HCT116 (cell line): ENCODE measurements around the gene CNTNAP3B. TPM values are rescaled to one million over a fixed set of nuclear protein-coding genes. Genes with fewer than 3 reads are reported as not detected.
"Not testable (repeated sequence)": the region's sequence is repeated elsewhere in the genome, so short reads cannot be mapped to it uniquely, and the experiment has no call there.

Experiments
- ATAC-seq: fragments of 200-7000 bp; cut with Tn5 transposase; 2 replicates; pipeline ENCODE4 v1.9.1; 2020; ENCODE audit warnings: mild to moderate bottlenecking, moderate library complexity
- BruUV-seq: library from RNA; stranded (reverse); fragments of 400-500 nt; replicated peaks from 2 replicates; lab custom pipeline; 2021; lab: Mats Ljungman, UMichigan
- CTCF ChIA-PET: fragments of 300-600 bp; sonication (Branson Sonifier 250); formaldehyde crosslinking; loops from one replicate; lab custom pipeline; 2021; ENCODE audit warnings: antibody characterized with exemption; lab: Charles Lee
- POLR2A ChIA-PET: fragments of 300-600, 350-600 bp; sonication (Branson Sonifier 250); formaldehyde crosslinking; loops from one replicate; lab custom pipeline; 2021; ENCODE audit warnings: antibody characterized with exemption; lab: Charles Lee
- RAD21 ChIA-PET, 2 experiments: fragments of 300-600 bp; sonication (Branson Sonifier 250); formaldehyde crosslinking; loops; one replicate each; lab custom pipeline; 2023; ENCODE audit warnings: low total read pairs in 2 of 2; ENCODE audit not compliant: uncharacterized antibody in 2 of 2, unreplicated experiment in 2 of 2, low non-redundant PET in 1 of 2; lab: Charles Lee
- DNase-seq: peaks from one replicate; pipeline ENCODE4 v3.0.0-alpha.2; 2010; ENCODE audit warnings: low read depth, low spot score
- H2AFZ ChIP-seq: fragments of 200-600 bp; shearing (Covaris generic), sonication (generic); 2 replicates; pipeline ENCODE4 v1.6.1; 2017; ENCODE audit warnings: low read depth, mixed run types, mixed read lengths, antibody characterized with exemption, low read length; ENCODE audit not compliant: poor library complexity, severe bottlenecking
- H3K27ac ChIP-seq: 2 replicates; pipeline ENCODE4 v1.5.1; 2012; ENCODE audit warnings: low read depth, low read length
- H3K27me3 ChIP-seq: fragments of 200-600 bp; sonication (generic); 2 replicates; pipeline ENCODE4 v1.6.1; 2016; ENCODE audit warnings: mixed run types, low read length, mixed read lengths; ENCODE audit not compliant: insufficient read depth
- H3K36me3 ChIP-seq, 2 experiments: fragments of 200-500 bp in 1 of 2; fragments of 200-600 bp in 1 of 2; sonication (Bioruptor generic) in 1 of 2; sonication (generic) in 1 of 2; 2 replicates each; pipeline versions ENCODE4 v1.5.1 to v1.6.1; 2014 to 2016; ENCODE audit warnings: low read length in 2 of 2, inconsistent platforms in 1 of 2, mixed read lengths in 1 of 2, mixed run types in 1 of 2; ENCODE audit not compliant: insufficient read depth in 2 of 2, control insufficient read depth in 1 of 2
- H3K4me1 ChIP-seq, 2 experiments: fragments of 200-600 bp in 1 of 2; sonication (generic) in 1 of 2; 2 replicates each; pipeline versions ENCODE4 v1.5.1 to v1.6.1; 2012 to 2017; ENCODE audit warnings: low read length in 2 of 2, inconsistent platforms in 1 of 2, mild to moderate bottlenecking in 1 of 2, mixed read lengths in 1 of 2, mixed run types in 1 of 2, moderate library complexity in 1 of 2; ENCODE audit not compliant: insufficient read depth in 2 of 2, control insufficient read depth in 1 of 2
- H3K4me2 ChIP-seq: fragments of 200-600 bp; sonication (generic); 2 replicates; pipeline ENCODE4 v1.6.1; 2017; ENCODE audit warnings: mixed run types, low read length, mixed read lengths
- H3K4me3 ChIP-seq, 2 experiments: fragments of 200-600 bp in 1 of 2; sonication (generic) in 1 of 2; replicated peaks in 1 of 2; 2 replicates each; pipeline ENCODE4 v1.5.1; 2011 to 2016; ENCODE audit warnings: low read length in 2 of 2, control low read depth in 1 of 2, low read depth in 1 of 2, mild to moderate bottlenecking in 1 of 2, mixed read lengths in 1 of 2, mixed run types in 1 of 2
- H3K79me2 ChIP-seq: fragments of 200-600 bp; sonication (generic); 2 replicates; pipeline ENCODE4 v1.6.1; 2017; ENCODE audit warnings: mild to moderate bottlenecking, mixed run types, low read length, moderate library complexity, mixed read lengths; ENCODE audit not compliant: insufficient read depth
- H3K9ac ChIP-seq: fragments of 200-600 bp; sonication (generic); 2 replicates; pipeline ENCODE4 v1.6.1; 2016; ENCODE audit warnings: low read length, mixed read lengths
- H3K9me2 ChIP-seq: fragments of 200-600 bp; sonication (generic), shearing (Covaris generic); 2 replicates; pipeline ENCODE4 v1.6.1; 2017; ENCODE audit warnings: mixed run types, mild to moderate bottlenecking, moderate library complexity; ENCODE audit not compliant: insufficient read depth
- H3K9me3 ChIP-seq, 2 experiments: fragments of 200-500 bp in 1 of 2; fragments of 200-600 bp in 1 of 2; sonication (Bioruptor generic) in 1 of 2; sonication (generic) in 1 of 2; 2 replicates each; pipeline ENCODE4 v1.6.1; 2014 to 2017; ENCODE audit warnings: low read length in 2 of 2, mixed read lengths in 2 of 2, inconsistent platforms in 1 of 2, low read depth in 1 of 2, mild to moderate bottlenecking in 1 of 2, mixed run types in 1 of 2, moderate library complexity in 1 of 2; ENCODE audit not compliant: control insufficient read depth in 1 of 2, insufficient read depth in 1 of 2
- H4K20me1 ChIP-seq: fragments of 200-600 bp; sonication (generic), shearing (Covaris generic); 2 replicates; pipeline ENCODE4 v1.6.1; 2017; ENCODE audit warnings: mixed run types, mild to moderate bottlenecking, moderate library complexity; ENCODE audit not compliant: insufficient read depth
- CBX3 ChIP-seq: IDR thresholded peaks from 2 replicates; pipeline ENCODE4 v1.6.1; 2012; ENCODE audit warnings: low read depth
- RAD21 ChIP-seq: IDR thresholded peaks from 2 replicates; pipeline ENCODE4 v1.6.1; 2012; ENCODE audit warnings: low read depth, mild to moderate bottlenecking
- SP1 ChIP-seq: IDR thresholded peaks from 2 replicates; pipeline ENCODE4 v1.6.1; 2012; ENCODE audit warnings: low read depth
- SRF ChIP-seq: IDR thresholded peaks from 2 replicates; pipeline ENCODE4 v1.6.1; 2012; ENCODE audit warnings: low read depth
- intact Hi-C: fragments of 100-400 bp; cut with micrococcal nuclease; formaldehyde crosslinking; loops from 2 replicates; pipeline ENCODE4 v1.10.0; 2022
- total RNA-seq: library from RNA; stranded (reverse); gene quantifications from one replicate; pipeline ENCODE4 v1.2.1, GENCODE V29; 2021; ENCODE audit not compliant: unreplicated experiment
- TF ChIP-seq, protein P1 (sequence below), 3 experiments: fragments of 200-600 bp in 1 of 3; sonication (generic) in 1 of 3; IDR thresholded peaks in 2 of 3; conservative IDR thresholded peaks in 1 of 3; 2 replicates each; pipeline ENCODE4 v1.5.1; 2012 to 2017; ENCODE audit warnings: low read depth in 2 of 3, low read length in 2 of 3, antibody characterized with exemption in 1 of 3, borderline replicate concordance in 1 of 3, control low read depth in 1 of 3, mild to moderate bottlenecking in 1 of 3, mixed read lengths in 1 of 3, mixed run types in 1 of 3, moderate library complexity in 1 of 3; ENCODE audit not compliant: insufficient read depth in 1 of 3
- TF ChIP-seq, protein P2 (sequence below): IDR thresholded peaks from 2 replicates; pipeline ENCODE4 v1.6.1; 2012

The CNTNAP3B gene
- total RNA-seq, 1 experiment from 2014 or later, result 24.3 TPM

GRCh38 chr9:42127056-42127841 lies 2.0 kb downstream of the CNTNAP3B start:
- Histone ChIP-seq H3K4me1 (peaks cover 2 to 11% of the 10 kb centered on the region in 2 experiments; a peak in 2 of 4 replicates), H3K9ac (peak overlapping the region; percentile 59), H3K4me2 (peak overlapping the region; percentile 97), H3K4me3 (peak overlapping the region; percentile 32 to 62), H2AFZ (peak overlapping the region; percentile 89), H3K27ac (peak overlapping the region; percentile 50)
- POLR2A ChIA-PET, H4K20me1 ChIP-seq, H3K9me2 ChIP-seq, H3K27me3 ChIP-seq, H3K79me2 ChIP-seq, DNase-seq, H3K9me3 ChIP-seq, ATAC-seq, BruUV-seq, CTCF ChIA-PET, intact Hi-C loops, RAD21 ChIA-PET, H3K36me3 ChIP-seq: not testable (repeated sequence)
- TF ChIP-seq, protein P1, sequence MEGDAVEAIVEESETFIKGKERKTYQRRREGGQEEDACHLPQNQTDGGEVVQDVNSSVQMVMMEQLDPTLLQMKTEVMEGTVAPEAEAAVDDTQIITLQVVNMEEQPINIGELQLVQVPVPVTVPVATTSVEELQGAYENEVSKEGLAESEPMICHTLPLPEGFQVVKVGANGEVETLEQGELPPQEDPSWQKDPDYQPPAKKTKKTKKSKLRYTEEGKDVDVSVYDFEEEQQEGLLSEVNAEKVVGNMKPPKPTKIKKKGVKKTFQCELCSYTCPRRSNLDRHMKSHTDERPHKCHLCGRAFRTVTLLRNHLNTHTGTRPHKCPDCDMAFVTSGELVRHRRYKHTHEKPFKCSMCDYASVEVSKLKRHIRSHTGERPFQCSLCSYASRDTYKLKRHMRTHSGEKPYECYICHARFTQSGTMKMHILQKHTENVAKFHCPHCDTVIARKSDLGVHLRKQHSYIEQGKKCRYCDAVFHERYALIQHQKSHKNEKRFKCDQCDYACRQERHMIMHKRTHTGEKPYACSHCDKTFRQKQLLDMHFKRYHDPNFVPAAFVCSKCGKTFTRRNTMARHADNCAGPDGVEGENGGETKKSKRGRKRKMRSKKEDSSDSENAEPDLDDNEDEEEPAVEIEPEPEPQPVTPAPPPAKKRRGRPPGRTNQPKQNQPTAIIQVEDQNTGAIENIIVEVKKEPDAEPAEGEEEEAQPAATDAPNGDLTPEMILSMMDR (IDR thresholded peaks at IDR 0.05 in 2 of 3, conservative IDR thresholded peaks at IDR 0.05 in 1 of 3; ENCODE audit: borderline replicate concordance in 1 of 3, insufficient read depth in 1 of 3, low read depth in 2 of 3, low read length in 2 of 3), result peak in 2 of 3 experiments; percentile 27 to 30; a peak in 3 of 6 replicates
- TF ChIP-seq SP1 (0 out of 2 replicates have a peak, but pooled peaks have one; percentile 14), SRF (peak; percentile 11; the same call in 1 of the 2 replicates), CBX3 (peak; percentile 45; the same call in 1 of the 2 replicates), RAD21 (peak; percentile 62)
- TF ChIP-seq, protein P2, sequence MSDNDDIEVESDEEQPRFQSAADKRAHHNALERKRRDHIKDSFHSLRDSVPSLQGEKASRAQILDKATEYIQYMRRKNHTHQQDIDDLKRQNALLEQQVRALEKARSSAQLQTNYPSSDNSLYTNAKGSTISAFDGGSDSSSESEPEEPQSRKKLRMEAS, result peak; percentile 29; the same call in 1 of the 2 replicates

DNA sequence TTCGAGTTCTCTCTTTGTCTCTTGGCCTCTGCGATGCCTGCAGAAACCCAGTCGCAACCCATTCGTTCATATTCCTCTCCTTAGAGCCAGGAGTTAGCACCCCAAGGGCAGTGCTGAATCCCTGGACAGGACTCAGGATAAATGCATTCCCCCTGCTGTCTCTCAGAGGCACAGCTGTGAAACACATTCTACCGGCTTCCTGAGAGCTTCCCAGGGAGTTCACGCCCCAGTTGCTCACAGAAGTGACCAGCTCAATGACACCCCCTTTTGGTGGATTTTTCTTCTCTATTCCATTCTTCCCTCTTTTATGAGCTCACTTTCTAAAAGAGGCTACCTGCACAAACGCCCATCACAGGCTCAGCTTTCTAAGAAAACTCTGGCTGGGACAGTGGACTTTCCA lies 8.2 kb downstream of the CNTNAP3B start:
- H3K27ac ChIP-seq, H3K79me2 ChIP-seq, H2AFZ ChIP-seq, CTCF ChIA-PET, BruUV-seq, H3K4me2 ChIP-seq, H3K9ac ChIP-seq, H4K20me1 ChIP-seq, DNase-seq, RAD21 ChIA-PET, H3K4me3 ChIP-seq, H3K27me3 ChIP-seq, H3K9me3 ChIP-seq, intact Hi-C loops, H3K9me2 ChIP-seq, H3K36me3 ChIP-seq, H3K4me1 ChIP-seq, POLR2A ChIA-PET: not testable (repeated sequence)
- ATAC-seq, result peak; percentile 84

- POLR2A ChIA-PET, H4K20me1 ChIP-seq, BruUV-seq, H3K9me3 ChIP-seq, CTCF ChIA-PET, H3K9me2 ChIP-seq, H3K27ac ChIP-seq, H3K4me2 ChIP-seq, H3K36me3 ChIP-seq, H3K4me3 ChIP-seq, H3K4me1 ChIP-seq, intact Hi-C loops, RAD21 ChIA-PET, DNase-seq, ATAC-seq, H2AFZ ChIP-seq, H3K79me2 ChIP-seq, H3K27me3 ChIP-seq, H3K9ac ChIP-seq: not testable (repeated sequence)
Measured at GRCh38 chr9:42095929-42096328, 33.3 kb downstream of the CNTNAP3B start.
